ENCODE measurements around the gene KDM4C.
"Not testable (repeated sequence)": the region's sequence is repeated elsewhere in the genome, so short reads cannot be mapped to it uniquely, and the experiment has no call there.

Gene KDM4C

GRCh38 chr9:6766606-6767005 is 8.8 kb downstream of the KDM4C start:
- H3K9me3 ChIP-seq (ENCODE audit: control insufficient read depth, low read length) = no peaks in the 10 kb centered on the region
- H3K4me3 ChIP-seq (ENCODE audit: low read depth, low read length) = no peak overlapping the region
- no peak overlapping the region for H3K4me2 ChIP-seq (ENCODE audit: low read length)
- peaks cover 9% of the 10 kb centered on the region for H3K79me2 ChIP-seq
- TF ChIP-seq CTCF (IDR thresholded peaks at IDR 0.05) = no peak
- no peaks in the 10 kb centered on the region for H3K27me3 ChIP-seq (ENCODE audit: control insufficient read depth, insufficient read depth, low read length)
- H3K4me1 ChIP-seq = no peaks in the 10 kb centered on the region
- H2AFZ ChIP-seq = no peak overlapping the region
- H3K27ac ChIP-seq = no peak overlapping the region
- H3K9ac ChIP-seq = no peak overlapping the region
- H3K36me3 ChIP-seq (ENCODE audit: control insufficient read depth, insufficient read depth, low read length) = no peaks in the 10 kb centered on the region

GRCh38 chr9:6768587-6768986 is 10.8 kb downstream of the KDM4C start:
- H3K4me1 ChIP-seq; H3K36me3 ChIP-seq (ENCODE audit: control insufficient read depth, insufficient read depth, low read length); H3K9ac ChIP-seq; H3K4me3 ChIP-seq (ENCODE audit: low read depth, low read length); H3K27ac ChIP-seq; H3K27me3 ChIP-seq (ENCODE audit: control insufficient read depth, insufficient read depth, low read length); H3K4me2 ChIP-seq (ENCODE audit: low read length); H3K9me3 ChIP-seq (ENCODE audit: control insufficient read depth, low read length); H2AFZ ChIP-seq: not testable (repeated sequence)
- H3K79me2 ChIP-seq = peaks cover 15% of the 10 kb centered on the region

- Histone ChIP-seq H2AFZ (no peak overlapping the region), H3K27me3 (ENCODE audit: control insufficient read depth, insufficient read depth, low read length) (no peaks in the 10 kb centered on the region), H3K27ac (no peak overlapping the region), H3K79me2 (peaks cover 17% of the 10 kb centered on the region), H3K4me1 (no peaks in the 10 kb centered on the region), H3K36me3 (ENCODE audit: control insufficient read depth, insufficient read depth, low read length) (no peaks in the 10 kb centered on the region), H3K9me3 (ENCODE audit: control insufficient read depth, low read length) (no peaks in the 10 kb centered on the region), H3K4me3 (ENCODE audit: low read depth, low read length) (no peak overlapping the region), H3K4me2 (ENCODE audit: low read length) (no peak overlapping the region), H3K9ac (no peak overlapping the region)
- no peak for TF ChIP-seq CTCF (IDR thresholded peaks at IDR 0.05)
Observed at GRCh38 chr9:6771722-6772121, 13.9 kb downstream of the KDM4C start.

GRCh38 chr9:6777213-6777902 is 19.6 kb downstream of the KDM4C start:
- peaks cover 32% of the 10 kb centered on the region for H3K79me2 ChIP-seq
- no peaks in the 10 kb centered on the region for H3K27me3 ChIP-seq (ENCODE audit: control insufficient read depth, insufficient read depth, low read length)
- H3K27ac ChIP-seq = no peak overlapping the region
- no peak overlapping the region for H2AFZ ChIP-seq
- H3K4me3 ChIP-seq (ENCODE audit: low read depth, low read length) = no peak overlapping the region
- no peak overlapping the region for H3K4me2 ChIP-seq (ENCODE audit: low read length)
- H3K9ac ChIP-seq = no peak overlapping the region
- no peaks in the 10 kb centered on the region for H3K4me1 ChIP-seq
- H3K9me3 ChIP-seq (ENCODE audit: control insufficient read depth, low read length) = no peaks in the 10 kb centered on the region
- no peak for TF ChIP-seq CTCF (IDR thresholded peaks at IDR 0.05)
- H3K36me3 ChIP-seq (ENCODE audit: control insufficient read depth, insufficient read depth, low read length) = no peaks in the 10 kb centered on the region

GRCh38 chr9:6779417-6780241 is 21.9 kb downstream of the KDM4C start:
- Histone ChIP-seq H3K27ac (no peak overlapping the region), H3K4me1 (no peaks in the 10 kb centered on the region), H2AFZ (no peak overlapping the region), H3K79me2 (peaks cover 28% of the 10 kb centered on the region), H3K27me3 (ENCODE audit: control insufficient read depth, insufficient read depth, low read length) (no peaks in the 10 kb centered on the region), H3K9ac (no peak overlapping the region), H3K4me3 (ENCODE audit: low read depth, low read length) (no peak overlapping the region), H3K4me2 (ENCODE audit: low read length) (no peak overlapping the region), H3K9me3 (ENCODE audit: control insufficient read depth, low read length) (no peaks in the 10 kb centered on the region), H3K36me3 (ENCODE audit: control insufficient read depth, insufficient read depth, low read length) (no peaks in the 10 kb centered on the region)
- TF ChIP-seq CTCF (IDR thresholded peaks at IDR 0.05) = no peak

Measured in parathyroid adenoma (tissue), 2 donors.